Fibroblast of mammary gland (primary cell): Measurements from ENCODE around the gene MKNK1.

Source experiments
- DNase-seq: peaks from one replicate; pipeline ENCODE4 v3.0.0-alpha.2; 2010; ENCODE audit warnings: low read depth
- H3K4me3 ChIP-seq: 2 replicates; pipeline ENCODE4 v1.5.1; 2011; ENCODE audit warnings: low read depth, mild to moderate bottlenecking, low read length, moderate library complexity; ENCODE audit not compliant: control insufficient read depth
- CTCF ChIP-seq: conservative IDR thresholded peaks from 2 replicates; pipeline ENCODE4 v1.5.1; 2011; ENCODE audit warnings: low read depth, low read length, inconsistent platforms; ENCODE audit not compliant: control insufficient read depth, insufficient read depth

The MKNK1 gene

GRCh38 chr1:46512135-46512791 is 91.8 kb downstream of the MKNK1 start:
- TF ChIP-seq CTCF: no peak
- H3K4me3 ChIP-seq: no peak overlapping the region
- DNase-seq: no peak

- H3K4me3 ChIP-seq: no peak overlapping the region
- DNase-seq: no peak
- no peak for TF ChIP-seq CTCF
Measured at GRCh38 chr1:46510998-46511365, 93.1 kb downstream of the MKNK1 start.

GRCh38 chr1:46510341-46510997 is 93.6 kb downstream of the MKNK1 start:
- no peak for DNase-seq
- no peak for TF ChIP-seq CTCF
- no peak overlapping the region for H3K4me3 ChIP-seq

GRCh38 chr1:46508757-46509156 is 95.3 kb downstream of the MKNK1 start:
- DNase-seq: peak; percentile 49
- H3K4me3 ChIP-seq: no peak overlapping the region
- no peak for TF ChIP-seq CTCF
